ENCODE results near the gene CEP57L1.
"Not testable (repeated sequence)": the region's sequence is repeated elsewhere in the genome, so short reads cannot be mapped to it uniquely, and the experiment has no call there.

The CEP57L1 gene

GRCh38 chr6:109182578-109182977, 87.3 kb downstream of the CEP57L1 start:
- no peak for DNase-seq

GRCh38 chr6:109183109-109183650, 87.9 kb downstream of the CEP57L1 start:
- no peak for DNase-seq

- DNase-seq = no peak
Measured at GRCh38 chr6:109184638-109185037, 89.3 kb downstream of the CEP57L1 start.

GRCh38 chr6:109186012-109186411, 90.7 kb downstream of the CEP57L1 start:
- no peak for DNase-seq

- no peak for DNase-seq
Measured at GRCh38 chr6:109187399-109188114, 92.2 kb downstream of the CEP57L1 start.

- no peak for DNase-seq
Measured at GRCh38 chr6:109188115-109188411, 92.8 kb downstream of the CEP57L1 start.

- not testable (repeated sequence) for DNase-seq
Measured at GRCh38 chr6:109191368-109191767, 96.1 kb downstream of the CEP57L1 start.

GRCh38 chr6:109192865-109193264, 97.6 kb downstream of the CEP57L1 start:
- no peak for DNase-seq

GRCh38 chr6:109194880-109195279, 99.6 kb downstream of the CEP57L1 start:
- no peak for DNase-seq

GRCh38 chr6:109197061-109197460, 101.8 kb downstream of the CEP57L1 start:
- DNase-seq = no peak

GRCh38 chr6:109202409-109203264, 107.3 kb downstream of the CEP57L1 start:
- no peak for DNase-seq

GRCh38 chr6:109204511-109204910, 109.2 kb downstream of the CEP57L1 start:
- DNase-seq = no peak

- DNase-seq = no peak
Measured at GRCh38 chr6:109212683-109213082, 117.4 kb downstream of the CEP57L1 start.
